Measurements from ENCODE around the gene ADSL.
"Not testable (repeated sequence)": the region's sequence is repeated elsewhere in the genome, so short reads cannot be mapped to it uniquely, and the experiment has no call there.

Gene ADSL

GRCh38 chr22:40376149-40376548 lies 29.8 kb downstream of the ADSL start:
- DNase-seq, result no peak

GRCh38 chr22:40377931-40378330 lies 31.6 kb downstream of the ADSL start:
- no peak for DNase-seq

- DNase-seq, result not testable (repeated sequence)
Observed at GRCh38 chr22:40378448-40378847, 32.1 kb downstream of the ADSL start.

- DNase-seq, result no peak
Observed at GRCh38 chr22:40381461-40381860, 35.2 kb downstream of the ADSL start.

- DNase-seq, result no peak
Observed at GRCh38 chr22:40383905-40384304, 37.6 kb downstream of the ADSL start.

GRCh38 chr22:40385036-40385782 lies 38.9 kb downstream of the ADSL start:
- peak; percentile 32 for DNase-seq

GRCh38 chr22:40387746-40388145 lies 41.4 kb downstream of the ADSL start:
- no peak for DNase-seq

GRCh38 chr22:40388231-40388630 lies 41.9 kb downstream of the ADSL start:
- no peak for DNase-seq

GRCh38 chr22:40391417-40391816 lies 45.1 kb downstream of the ADSL start:
- no peak for DNase-seq

GRCh38 chr22:40392618-40393017 lies 46.3 kb downstream of the ADSL start:
- DNase-seq, result no peak

GRCh38 chr22:40394607-40395006 lies 48.3 kb downstream of the ADSL start:
- no peak for DNase-seq

GRCh38 chr22:40395607-40396006 lies 49.3 kb downstream of the ADSL start:
- DNase-seq, result no peak

GRCh38 chr22:40396882-40397281 lies 50.6 kb downstream of the ADSL start:
- no peak for DNase-seq

GRCh38 chr22:40397396-40397795 lies 51.1 kb downstream of the ADSL start:
- no peak for DNase-seq

- DNase-seq, result no peak
Observed at GRCh38 chr22:40399621-40400020, 53.3 kb downstream of the ADSL start.

GRCh38 chr22:40400159-40400558 lies 53.9 kb downstream of the ADSL start:
- peak; percentile 21 for DNase-seq

- DNase-seq, result peak; percentile 55
Observed at GRCh38 chr22:40401532-40401931, 55.2 kb downstream of the ADSL start.

GRCh38 chr22:40401981-40402406 lies 55.7 kb downstream of the ADSL start:
- no peak for DNase-seq

GRCh38 chr22:40403141-40403540 lies 56.8 kb downstream of the ADSL start:
- DNase-seq, result no peak

- no peak for DNase-seq
Observed at GRCh38 chr22:40403651-40404050, 57.4 kb downstream of the ADSL start.

GRCh38 chr22:40404251-40405177 lies 58.2 kb downstream of the ADSL start:
- DNase-seq, result no peak

- DNase-seq, result no peak
Observed at GRCh38 chr22:40405178-40406062, 59.1 kb downstream of the ADSL start.
